Activated CD8-positive, alpha-beta memory T cell treated with anti-CD3 and anti-CD28 coated beads, Interleukin-2, amount 50 U/mL, for 24 hours (primary cell): ENCODE measurements around the gene SMARCD3.
A peak's percentile ranks its signal among the peaks of the same experiment; 100 is the strongest.

ENCODE experiments used
- DNase-seq: peaks from one replicate; pipeline ENCODE4 v3.0.0-alpha.2; 2020; ENCODE audit errors: extremely low read depth

SMARCD3 gene

DNA sequence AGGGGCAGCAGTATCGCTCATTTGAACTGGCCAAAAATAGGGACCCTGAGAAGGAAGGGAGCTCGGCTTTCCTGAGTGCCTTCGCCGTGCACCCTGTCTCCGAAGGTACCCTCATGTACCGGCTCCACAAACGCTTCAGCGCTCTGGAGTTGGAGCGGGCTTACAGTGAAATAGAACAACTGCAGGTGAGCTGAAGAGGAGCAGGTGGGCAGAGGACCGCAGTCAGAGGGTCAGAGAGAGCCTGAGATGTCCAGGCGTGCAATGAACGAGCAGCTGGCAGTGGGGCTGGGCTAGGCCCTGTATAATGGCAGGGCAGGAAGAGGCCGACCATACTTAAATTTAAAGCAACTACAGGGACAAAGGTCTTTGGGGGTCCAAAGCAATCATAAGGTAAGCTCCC is 12.1 kb downstream of the SMARCD3 start:
- no peak for DNase-seq

GRCh38 chr7:151235091-151235787 is 13.3 kb downstream of the SMARCD3 start:
- DNase-seq: no peak

- DNase-seq: no peak
Observed at GRCh38 chr7:151233804-151234203, 14.7 kb downstream of the SMARCD3 start.

GRCh38 chr7:151232917-151233701 is 15.4 kb downstream of the SMARCD3 start:
- peak; percentile 69 for DNase-seq

DNA sequence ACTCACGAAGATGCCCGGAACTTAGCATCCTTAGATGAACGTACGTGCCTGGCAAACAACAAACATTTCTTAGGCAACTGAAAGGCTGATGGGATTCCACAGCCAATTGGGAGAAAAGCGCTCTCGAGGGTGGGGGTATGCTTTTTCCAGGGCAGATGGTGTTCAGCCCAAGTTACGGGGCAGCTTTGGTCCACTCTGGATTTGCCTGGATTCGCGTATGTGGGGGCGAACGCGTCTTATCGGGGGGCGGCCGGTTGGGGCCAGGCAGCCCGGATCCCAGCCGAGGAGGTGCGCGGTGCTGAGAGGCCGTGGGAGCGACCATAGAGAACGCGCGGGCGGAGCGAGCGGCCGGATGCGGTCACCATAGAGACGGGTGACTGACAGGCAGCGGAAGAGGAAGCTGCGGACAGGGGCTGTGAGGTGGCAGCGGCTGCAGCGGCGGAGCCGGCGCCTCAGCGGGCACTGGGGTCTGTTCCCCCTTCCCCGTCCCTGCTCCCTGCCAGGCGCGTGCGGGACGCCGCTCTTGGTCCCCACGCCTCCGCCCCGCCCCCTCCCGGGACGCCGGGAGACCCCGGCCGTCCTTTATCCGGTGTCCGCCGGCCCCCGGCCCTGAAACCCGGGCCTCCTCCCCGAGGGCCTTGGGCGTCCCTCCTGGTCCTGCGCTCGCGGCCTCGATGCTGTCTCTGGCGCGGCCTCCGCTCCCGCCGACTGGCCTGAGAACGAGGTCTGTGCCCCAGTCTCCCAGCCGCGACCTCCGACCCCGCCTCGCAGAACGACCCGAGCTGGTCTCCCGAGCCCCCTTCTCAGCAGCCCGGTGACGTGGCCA is 16.2 kb downstream of the SMARCD3 start, which contains the start of gene CHPF2:
Gene CHPF2, plus strand, starts transcription at position 393 of the 826 bp plus-strand sequence. CDS start 1,529 bp downstream, outside the sequence.
- DNase-seq: peak; percentile 77

DNA sequence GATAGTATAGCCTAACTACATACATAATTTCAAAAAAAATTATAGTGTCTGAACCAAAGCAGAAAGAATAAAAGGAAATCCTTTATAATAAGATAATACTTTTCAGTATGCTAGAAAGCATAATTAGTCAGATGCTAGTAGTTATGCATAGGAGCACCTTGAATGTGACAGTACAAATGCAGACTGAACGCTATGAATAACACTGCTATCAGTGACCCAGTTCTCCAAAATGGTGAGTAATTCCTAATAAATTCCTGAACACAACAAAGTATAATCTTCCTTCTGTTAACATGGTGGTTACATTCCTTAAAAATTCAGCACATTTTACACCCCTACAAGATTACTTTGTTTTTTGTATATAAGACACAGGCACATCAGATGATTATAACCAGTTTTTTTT is 17.4 kb downstream of the SMARCD3 start:
- DNase-seq: no peak

DNA sequence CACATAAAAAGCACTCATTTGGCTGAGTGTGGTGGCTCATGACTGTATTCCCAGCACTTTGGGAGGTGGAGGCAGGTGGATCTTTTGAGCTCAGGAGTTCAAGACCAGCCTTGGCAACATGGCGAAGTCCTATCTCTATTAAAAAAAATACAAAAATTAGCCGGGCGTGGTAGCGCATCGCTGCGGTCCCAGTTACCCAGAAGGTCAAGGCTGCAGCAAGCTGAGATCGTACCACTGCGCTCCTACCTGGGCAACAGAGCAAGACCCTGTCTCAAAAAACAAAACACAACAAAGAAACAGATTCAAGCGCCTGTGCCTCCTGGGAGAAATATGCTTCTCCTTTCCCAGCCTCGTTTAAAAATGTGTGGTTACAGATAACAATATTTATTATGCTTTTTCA is 19.2 kb downstream of the SMARCD3 start:
- no peak for DNase-seq

- DNase-seq: no peak
Observed at GRCh38 chr7:151228024-151228866, 20.2 kb downstream of the SMARCD3 start.

GRCh38 chr7:151226875-151227782 is 21.4 kb downstream of the SMARCD3 start, which contains the start of gene ABCF2:
ABCF2 (minus strand) TSS chr7:151227205; CDS start chr7:151226458, 747 bp downstream.
- DNase-seq: peak; percentile 100

DNA sequence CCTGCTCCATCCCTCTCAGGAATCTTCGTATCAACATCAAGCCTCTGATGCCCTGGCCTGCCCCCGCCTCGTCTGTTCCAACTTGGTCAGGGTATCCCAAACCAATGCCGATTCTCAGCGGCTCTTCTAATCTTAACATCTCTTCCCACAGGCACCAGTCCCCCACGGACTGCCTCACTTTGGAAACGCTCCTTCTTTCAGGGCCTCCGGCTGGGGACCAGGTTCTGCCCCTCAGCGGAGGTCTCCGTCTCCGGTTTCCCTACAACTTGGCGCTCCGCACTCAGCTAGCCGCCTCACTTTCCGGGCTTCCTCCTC is 22.0 kb downstream of the SMARCD3 start:
- no peak for DNase-seq

GRCh38 chr7:151225948-151226510 is 22.5 kb downstream of the SMARCD3 start:
- DNase-seq: no peak

DNA sequence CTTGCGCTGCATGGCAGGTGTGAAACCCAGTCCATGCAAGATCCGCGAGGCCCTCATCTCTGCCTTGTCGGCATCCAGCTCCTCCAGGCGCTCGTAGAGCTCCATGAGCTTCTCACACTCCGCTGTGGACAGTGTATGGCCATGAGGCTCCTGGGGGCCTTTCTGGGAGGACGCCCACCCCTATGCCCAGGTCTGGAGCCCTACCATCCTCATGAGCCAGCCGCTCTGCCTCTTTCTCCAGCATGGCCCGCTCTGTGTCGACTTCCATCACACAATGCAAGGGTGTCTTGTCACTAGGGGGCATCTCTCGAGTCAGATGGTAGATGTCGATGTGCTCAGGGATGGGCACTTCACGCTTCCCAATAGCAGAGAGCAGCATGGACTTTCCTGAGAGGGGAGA is 24.8 kb downstream of the SMARCD3 start:
- DNase-seq: no peak

GRCh38 chr7:151218170-151218569 is 30.3 kb downstream of the SMARCD3 start:
- DNase-seq: no peak

GRCh38 chr7:151215396-151215795 is 33.1 kb downstream of the SMARCD3 start:
- no peak for DNase-seq

DNA sequence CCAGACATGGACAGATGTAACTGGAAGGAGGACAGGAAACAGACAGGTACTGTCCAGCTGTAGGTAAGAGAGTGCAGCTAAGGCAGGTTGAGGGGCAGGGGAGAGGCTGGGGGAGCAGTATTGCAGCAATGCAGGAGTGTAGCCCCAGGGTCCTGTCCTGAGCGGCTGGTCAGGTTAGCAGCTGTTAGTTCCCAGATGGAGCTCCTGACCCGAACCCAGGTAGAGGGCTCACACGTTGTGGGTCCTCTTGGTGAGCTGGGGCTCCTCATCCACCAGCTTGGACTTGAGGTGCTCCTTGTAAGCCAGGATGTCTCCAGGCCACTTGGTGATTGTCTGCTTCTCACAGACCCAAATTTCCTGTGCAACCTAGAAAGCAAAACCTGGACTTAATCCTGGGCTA is 34.7 kb downstream of the SMARCD3 start:
- no peak for DNase-seq

DNA sequence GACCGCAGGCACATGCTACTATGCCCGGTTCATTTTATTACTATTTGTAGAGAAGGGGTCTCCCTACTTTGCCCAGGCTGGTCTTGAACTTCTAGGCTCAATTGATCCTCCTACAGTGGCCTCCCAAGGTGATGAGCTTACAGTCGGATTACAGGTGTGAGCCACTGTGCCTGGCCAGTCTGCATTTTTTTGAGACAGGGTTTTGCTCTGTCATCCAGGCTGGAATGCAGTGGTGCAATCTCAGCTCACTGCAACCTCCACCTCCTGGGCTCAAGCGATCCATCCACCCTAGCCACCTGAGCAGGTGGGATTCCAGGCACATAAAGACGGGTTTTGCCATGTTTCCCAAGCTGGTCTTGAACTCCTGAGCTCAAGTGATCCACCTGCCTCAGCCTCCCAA is 35.9 kb downstream of the SMARCD3 start:
- no peak for DNase-seq

DNA sequence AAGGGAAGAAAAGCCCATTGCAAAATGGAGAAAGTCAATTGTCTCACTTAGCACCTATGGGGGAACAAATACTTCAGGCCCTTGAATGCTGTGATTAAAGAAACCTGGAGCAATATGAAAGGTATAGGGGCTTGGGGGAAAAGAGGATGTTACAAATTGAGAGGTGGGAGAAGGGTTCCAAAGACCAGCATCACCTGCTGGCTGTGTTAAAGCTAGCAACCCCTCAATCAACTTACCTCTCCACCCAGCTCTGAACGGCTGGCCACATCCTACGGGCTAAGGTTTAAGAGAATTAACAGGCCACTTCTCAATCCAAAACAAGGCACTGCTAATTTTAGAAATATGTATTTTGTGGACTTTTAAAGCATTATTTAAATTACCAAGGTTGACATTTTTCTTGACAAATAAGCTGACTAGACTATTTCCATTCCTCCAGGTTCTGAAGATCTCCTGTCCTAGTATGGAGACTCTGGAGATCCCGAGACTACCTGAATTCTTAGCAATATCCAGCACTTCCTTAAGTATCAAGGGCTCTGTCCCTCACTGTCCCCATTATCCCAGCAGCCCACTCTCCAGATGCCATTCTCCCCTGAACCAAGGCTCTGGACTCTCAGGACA is 37.2 kb downstream of the SMARCD3 start:
- DNase-seq: no peak

- no peak for DNase-seq
Observed at GRCh38 chr7:151210087-151210854, 38.2 kb downstream of the SMARCD3 start, which contains the start of gene H2BK1. H2BK1 (minus strand) TSS chr7:151210488; CDS start chr7:151210318, 170 bp downstream.

GRCh38 chr7:151209588-151209987 is 38.9 kb downstream of the SMARCD3 start:
- no peak for DNase-seq
